ENCODE results near the gene BCO1.

BCO1 gene

GRCh38 chr16:81238296-81239011 lies at the start of gene BCO1:
Gene BCO1, plus strand, starts transcription at chr16:81238689. Its CDS starts 220 bp downstream, at chr16:81238909.
- no peak for DNase-seq (ENCODE audit: low spot score)
- no peak for TF ChIP-seq CTCF (IDR thresholded peaks at IDR 0.05)
- Histone ChIP-seq H3K27ac (peak within 1 kb of the TSS in 1 of 2 donors; percentile 14), H3K4me3 (peak within 1 kb of the TSS; percentile 32)

GRCh38 chr16:81189100-81189664 lies 49.3 kb upstream of the BCO1 start:
- H3K4me3 ChIP-seq, result peak overlapping the region; percentile 22
- peak; percentile 83 for DNase-seq (ENCODE audit: low spot score)
- H3K27ac ChIP-seq, result peak overlapping the region in 1 of 2 donors; percentile 59
- no peak for TF ChIP-seq CTCF (IDR thresholded peaks at IDR 0.05)

GRCh38 chr16:81190667-81191066 lies 47.8 kb upstream of the BCO1 start:
- no peak for TF ChIP-seq CTCF (IDR thresholded peaks at IDR 0.05)
- H3K4me3 ChIP-seq, result no peak overlapping the region
- H3K27ac ChIP-seq, result no peak overlapping the region
- DNase-seq (ENCODE audit: low spot score), result no peak

- TF ChIP-seq CTCF (IDR thresholded peaks at IDR 0.05), result no peak
- no peak overlapping the region for H3K27ac ChIP-seq
- H3K4me3 ChIP-seq, result no peak overlapping the region
- DNase-seq (ENCODE audit: low spot score), result no peak
Measured at GRCh38 chr16:81195885-81196534, 42.5 kb upstream of the BCO1 start.

GRCh38 chr16:81198635-81199034 lies 39.9 kb upstream of the BCO1 start:
- TF ChIP-seq CTCF (IDR thresholded peaks at IDR 0.05), result no peak
- no peak overlapping the region for H3K27ac ChIP-seq
- H3K4me3 ChIP-seq, result no peak overlapping the region
- DNase-seq (ENCODE audit: low spot score), result no peak

- no peak for TF ChIP-seq CTCF (IDR thresholded peaks at IDR 0.05)
- no peak for DNase-seq (ENCODE audit: low spot score)
- H3K4me3 ChIP-seq, result no peak overlapping the region
Measured at GRCh38 chr16:81201267-81201666, 37.2 kb upstream of the BCO1 start.

More at GRCh38 chr16:81201267-81201666, 37.2 kb upstream of the BCO1 start:
- H3K27ac ChIP-seq, result no peak overlapping the region
